ENCODE measurements around the gene PDE3B. TPM values are rescaled to one million over a fixed set of nuclear protein-coding genes. Genes with fewer than 3 reads are reported as not detected.
"Not testable (repeated sequence)": the region's sequence is repeated elsewhere in the genome, so short reads cannot be mapped to it uniquely, and the experiment has no call there.

PDE3B gene
- total RNA-seq, 1 experiment from 2014 or later: 6.2 TPM

GRCh38 chr11:14676068-14676467 lies 32.5 kb downstream of the PDE3B start:
- no peak for DNase-seq (ENCODE audit: low spot score)

GRCh38 chr11:14677146-14677545 lies 33.5 kb downstream of the PDE3B start:
- DNase-seq (ENCODE audit: low spot score): no peak

- DNase-seq (ENCODE audit: low spot score): no peak
These were observed 34.7 kb downstream of the PDE3B start for GRCh38 chr11:14678350-14678749.

GRCh38 chr11:14679662-14680061 lies 36.1 kb downstream of the PDE3B start:
- DNase-seq (ENCODE audit: low spot score): no peak

- DNase-seq (ENCODE audit: low spot score): not testable (repeated sequence)
These were observed 40.8 kb downstream of the PDE3B start for GRCh38 chr11:14684234-14684915.

GRCh38 chr11:14687456-14687855 lies 43.9 kb downstream of the PDE3B start:
- DNase-seq (ENCODE audit: low spot score): no peak

- DNase-seq (ENCODE audit: low spot score): no peak
These were observed 44.5 kb downstream of the PDE3B start for GRCh38 chr11:14687943-14688627.

- not testable (repeated sequence) for DNase-seq (ENCODE audit: low spot score)
These were observed 52.1 kb downstream of the PDE3B start for GRCh38 chr11:14695656-14696055.

- DNase-seq (ENCODE audit: low spot score): no peak
These were observed 55.2 kb downstream of the PDE3B start for GRCh38 chr11:14698771-14699170.

GRCh38 chr11:14700593-14700992 lies 57.0 kb downstream of the PDE3B start:
- no peak for DNase-seq (ENCODE audit: low spot score)

GRCh38 chr11:14702760-14703159 lies 59.2 kb downstream of the PDE3B start:
- DNase-seq (ENCODE audit: low spot score): no peak

- no peak for DNase-seq (ENCODE audit: low spot score)
These were observed 60.1 kb downstream of the PDE3B start for GRCh38 chr11:14703731-14704130.

GRCh38 chr11:14705067-14705466 lies 61.5 kb downstream of the PDE3B start:
- DNase-seq (ENCODE audit: low spot score): no peak

- DNase-seq (ENCODE audit: low spot score): no peak
These were observed 70.1 kb downstream of the PDE3B start for GRCh38 chr11:14713496-14714244.

GRCh38 chr11:14715669-14716068 lies 72.1 kb downstream of the PDE3B start:
- not testable (repeated sequence) for DNase-seq (ENCODE audit: low spot score)

GRCh38 chr11:14722496-14722895 lies 78.9 kb downstream of the PDE3B start:
- no peak for DNase-seq (ENCODE audit: low spot score)

- no peak for DNase-seq (ENCODE audit: low spot score)
These were observed 81.5 kb downstream of the PDE3B start for GRCh38 chr11:14725150-14725549.

- no peak for DNase-seq (ENCODE audit: low spot score)
These were observed 83.6 kb downstream of the PDE3B start for GRCh38 chr11:14727215-14727614.

GRCh38 chr11:14727746-14728145 lies 84.1 kb downstream of the PDE3B start:
- DNase-seq (ENCODE audit: low spot score): no peak

- not testable (repeated sequence) for DNase-seq (ENCODE audit: low spot score)
These were observed 96.9 kb downstream of the PDE3B start for GRCh38 chr11:14740539-14740938.

- no peak for DNase-seq (ENCODE audit: low spot score)
These were observed 97.6 kb downstream of the PDE3B start for GRCh38 chr11:14741195-14741594.

- DNase-seq (ENCODE audit: low spot score): peak; percentile 8
These were observed 99.4 kb downstream of the PDE3B start for GRCh38 chr11:14742849-14743559.
